B cell (primary cell): ENCODE data around the gene TXNDC5.

Experiments used
- CTCF ChIP-seq: fragments of 200-600 bp; IDR thresholded peaks from one replicate; pipeline ENCODE4 v1.8.0; 2022; ENCODE audit warnings: antibody characterized with exemption, mild to moderate bottlenecking
- EZH2 ChIP-seq: IDR thresholded peaks from 2 replicates; pipeline ENCODE4 v1.6.1; 2012; ENCODE audit warnings: borderline replicate concordance, low read depth, mild to moderate bottlenecking, moderate library complexity, low read length; ENCODE audit not compliant: insufficient read depth, poor library complexity, severe bottlenecking

DNA sequence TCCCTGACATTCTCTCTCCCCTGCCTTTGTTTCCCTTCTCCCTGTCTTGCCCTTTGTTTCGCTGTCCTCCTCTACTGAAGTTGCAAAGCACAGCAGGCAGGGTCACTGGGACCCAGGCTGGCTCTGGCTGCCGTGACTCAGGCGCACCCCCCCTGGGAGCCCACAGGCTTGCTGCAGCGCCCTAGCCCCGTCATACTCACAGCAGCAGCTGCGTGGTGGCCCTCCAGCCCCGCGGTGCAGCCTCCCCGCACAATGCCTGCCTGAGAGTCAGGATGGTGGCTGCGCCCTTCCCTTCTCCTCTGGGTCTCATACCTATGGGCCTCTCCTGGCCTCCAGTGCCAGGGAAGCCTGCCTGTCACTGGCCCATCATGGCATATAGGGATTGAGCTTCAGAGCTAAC lies 41.7 kb downstream of the TXNDC5 start:
- TF ChIP-seq CTCF (no peak), EZH2 (no peak)
